Transverse colon (tissue), 4 donors: ENCODE data around the gene SRM.

Source experiments
- POLR2A ChIP-seq: fragments of 450-650 bp; IDR thresholded peaks from one replicate; pipeline ENCODE4 v1.6.1; 2016; ENCODE audit warnings: antibody characterized with exemption, mild to moderate bottlenecking, moderate library complexity
- POLR2AphosphoS5 ChIP-seq, 3 donors: sonication (generic); formaldehyde crosslinking; IDR thresholded peaks; one replicate each; pipeline ENCODE4 v1.6.1; 2016; ENCODE audit warnings: antibody characterized with exemption in 3 of 3
- TF ChIP-seq, protein P1 (sequence below), 5 experiments: fragments of 200-600 bp in 3 of 5; fragments of 450-650 bp in 2 of 5; sonication (generic) in 3 of 5; IDR thresholded peaks; 1 replicate in 2 of 5; 2 replicates in 3 of 5; pipeline ENCODE4 v1.5.1; 2016 to 2017; ENCODE audit warnings: antibody characterized with exemption in 5 of 5, inconsistent platforms in 3 of 5, mild to moderate bottlenecking in 2 of 5, moderate library complexity in 1 of 5

- TF ChIP-seq, protein P1, sequence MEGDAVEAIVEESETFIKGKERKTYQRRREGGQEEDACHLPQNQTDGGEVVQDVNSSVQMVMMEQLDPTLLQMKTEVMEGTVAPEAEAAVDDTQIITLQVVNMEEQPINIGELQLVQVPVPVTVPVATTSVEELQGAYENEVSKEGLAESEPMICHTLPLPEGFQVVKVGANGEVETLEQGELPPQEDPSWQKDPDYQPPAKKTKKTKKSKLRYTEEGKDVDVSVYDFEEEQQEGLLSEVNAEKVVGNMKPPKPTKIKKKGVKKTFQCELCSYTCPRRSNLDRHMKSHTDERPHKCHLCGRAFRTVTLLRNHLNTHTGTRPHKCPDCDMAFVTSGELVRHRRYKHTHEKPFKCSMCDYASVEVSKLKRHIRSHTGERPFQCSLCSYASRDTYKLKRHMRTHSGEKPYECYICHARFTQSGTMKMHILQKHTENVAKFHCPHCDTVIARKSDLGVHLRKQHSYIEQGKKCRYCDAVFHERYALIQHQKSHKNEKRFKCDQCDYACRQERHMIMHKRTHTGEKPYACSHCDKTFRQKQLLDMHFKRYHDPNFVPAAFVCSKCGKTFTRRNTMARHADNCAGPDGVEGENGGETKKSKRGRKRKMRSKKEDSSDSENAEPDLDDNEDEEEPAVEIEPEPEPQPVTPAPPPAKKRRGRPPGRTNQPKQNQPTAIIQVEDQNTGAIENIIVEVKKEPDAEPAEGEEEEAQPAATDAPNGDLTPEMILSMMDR (IDR thresholded peaks at IDR 0.05): no peak
- TF ChIP-seq POLR2AphosphoS5 (IDR thresholded peaks at IDR 0.05): no peak
- no peak for TF ChIP-seq POLR2A
Observed at GRCh38 chr1:11054666-11055065, 5.2 kb downstream of the SRM start.
